GM12875 (cell line): ENCODE data around the gene RIN1.
A peak's percentile ranks its signal among the peaks of the same experiment; 100 is the strongest.
"Not testable (repeated sequence)": the region's sequence is repeated elsewhere in the genome, so short reads cannot be mapped to it uniquely, and the experiment has no call there.

Source experiments
- H3K4me3 ChIP-seq: one replicate; pipeline ENCODE4 v1.5.1; 2011; ENCODE audit warnings: low read depth, low read length, control low read depth
- TF ChIP-seq, protein P1 (sequence below): IDR thresholded peaks from 2 replicates; pipeline ENCODE4 v1.5.1; 2011; ENCODE audit warnings: low read depth, mild to moderate bottlenecking, control low read depth, inconsistent platforms, low read length, moderate library complexity, borderline replicate concordance; ENCODE audit not compliant: insufficient read depth

The RIN1 gene, protein sequence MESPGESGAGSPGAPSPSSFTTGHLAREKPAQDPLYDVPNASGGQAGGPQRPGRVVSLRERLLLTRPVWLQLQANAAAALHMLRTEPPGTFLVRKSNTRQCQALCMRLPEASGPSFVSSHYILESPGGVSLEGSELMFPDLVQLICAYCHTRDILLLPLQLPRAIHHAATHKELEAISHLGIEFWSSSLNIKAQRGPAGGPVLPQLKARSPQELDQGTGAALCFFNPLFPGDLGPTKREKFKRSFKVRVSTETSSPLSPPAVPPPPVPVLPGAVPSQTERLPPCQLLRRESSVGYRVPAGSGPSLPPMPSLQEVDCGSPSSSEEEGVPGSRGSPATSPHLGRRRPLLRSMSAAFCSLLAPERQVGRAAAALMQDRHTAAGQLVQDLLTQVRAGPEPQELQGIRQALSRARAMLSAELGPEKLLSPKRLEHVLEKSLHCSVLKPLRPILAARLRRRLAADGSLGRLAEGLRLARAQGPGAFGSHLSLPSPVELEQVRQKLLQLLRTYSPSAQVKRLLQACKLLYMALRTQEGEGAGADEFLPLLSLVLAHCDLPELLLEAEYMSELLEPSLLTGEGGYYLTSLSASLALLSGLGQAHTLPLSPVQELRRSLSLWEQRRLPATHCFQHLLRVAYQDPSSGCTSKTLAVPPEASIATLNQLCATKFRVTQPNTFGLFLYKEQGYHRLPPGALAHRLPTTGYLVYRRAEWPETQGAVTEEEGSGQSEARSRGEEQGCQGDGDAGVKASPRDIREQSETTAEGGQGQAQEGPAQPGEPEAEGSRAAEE

DNA sequence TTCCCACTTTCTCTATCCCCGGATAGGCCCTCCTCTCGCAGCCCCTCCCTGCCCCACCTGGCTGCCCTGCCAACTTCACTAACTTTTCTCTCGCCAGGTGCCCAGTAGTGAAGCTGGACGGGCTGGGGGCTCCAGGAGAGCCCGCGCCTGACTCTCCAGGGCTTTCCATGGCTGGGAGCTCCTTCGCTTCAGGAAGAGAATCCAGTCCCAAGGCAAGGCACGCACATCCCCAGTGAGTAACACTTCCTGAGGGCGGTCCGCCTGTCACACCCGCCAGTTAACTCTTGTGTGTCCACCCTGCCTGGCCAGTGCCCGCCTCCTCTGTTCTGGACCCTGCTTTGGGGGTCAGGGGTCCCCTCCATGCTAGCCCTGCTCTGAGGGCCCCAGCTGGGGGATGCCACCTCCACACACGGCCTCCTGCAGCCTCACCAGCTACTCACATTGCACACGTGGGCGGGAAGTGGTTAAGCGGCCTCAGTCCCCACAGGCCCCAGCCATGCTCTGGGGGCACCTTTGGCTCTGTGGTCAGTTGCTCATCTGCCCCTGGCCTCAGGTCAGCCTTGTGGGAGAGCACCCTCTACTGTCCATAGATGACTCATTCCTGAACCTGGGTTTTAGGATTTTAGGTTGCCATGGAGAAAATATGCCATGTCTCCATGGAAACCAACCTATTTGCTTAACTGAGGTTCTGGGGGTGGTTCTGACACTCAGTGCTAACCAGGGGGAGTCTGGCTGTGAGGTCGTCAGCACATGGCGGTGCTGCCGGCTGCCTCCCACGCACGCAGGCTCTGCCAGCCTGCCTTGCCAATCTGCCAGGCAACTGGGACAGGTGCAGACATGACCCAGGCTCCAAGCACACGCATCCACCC, at the start of gene RIN1:
TSS of gene RIN1 (minus strand) at position 201 of the 869 bp plus-strand sequence. CDS start at position 169, 32 bp downstream.
- TF ChIP-seq, protein P1, sequence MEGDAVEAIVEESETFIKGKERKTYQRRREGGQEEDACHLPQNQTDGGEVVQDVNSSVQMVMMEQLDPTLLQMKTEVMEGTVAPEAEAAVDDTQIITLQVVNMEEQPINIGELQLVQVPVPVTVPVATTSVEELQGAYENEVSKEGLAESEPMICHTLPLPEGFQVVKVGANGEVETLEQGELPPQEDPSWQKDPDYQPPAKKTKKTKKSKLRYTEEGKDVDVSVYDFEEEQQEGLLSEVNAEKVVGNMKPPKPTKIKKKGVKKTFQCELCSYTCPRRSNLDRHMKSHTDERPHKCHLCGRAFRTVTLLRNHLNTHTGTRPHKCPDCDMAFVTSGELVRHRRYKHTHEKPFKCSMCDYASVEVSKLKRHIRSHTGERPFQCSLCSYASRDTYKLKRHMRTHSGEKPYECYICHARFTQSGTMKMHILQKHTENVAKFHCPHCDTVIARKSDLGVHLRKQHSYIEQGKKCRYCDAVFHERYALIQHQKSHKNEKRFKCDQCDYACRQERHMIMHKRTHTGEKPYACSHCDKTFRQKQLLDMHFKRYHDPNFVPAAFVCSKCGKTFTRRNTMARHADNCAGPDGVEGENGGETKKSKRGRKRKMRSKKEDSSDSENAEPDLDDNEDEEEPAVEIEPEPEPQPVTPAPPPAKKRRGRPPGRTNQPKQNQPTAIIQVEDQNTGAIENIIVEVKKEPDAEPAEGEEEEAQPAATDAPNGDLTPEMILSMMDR, result no peak
- no peak within 1 kb of the TSS for H3K4me3 ChIP-seq

DNA sequence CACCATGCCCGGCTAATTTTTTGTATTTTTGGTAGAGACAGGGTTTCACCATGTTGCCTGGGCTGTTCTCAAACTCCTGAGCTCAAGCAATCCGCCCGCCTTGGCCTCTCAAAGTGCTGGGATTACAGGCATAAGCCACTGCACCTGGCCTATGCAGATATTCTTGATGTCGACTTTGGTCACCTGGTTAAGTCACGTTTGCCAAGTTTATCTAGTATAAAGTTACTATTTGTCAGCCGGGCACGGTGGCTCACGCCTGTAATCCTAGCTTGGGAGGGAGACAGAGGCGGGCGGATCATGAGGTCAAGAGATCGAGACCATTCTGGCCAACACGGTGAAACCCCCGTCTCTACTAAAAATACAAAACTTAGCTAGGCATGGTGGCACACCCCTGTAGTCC, 48.1 kb upstream of the RIN1 start:
- not testable (repeated sequence) for H3K4me3 ChIP-seq

DNA sequence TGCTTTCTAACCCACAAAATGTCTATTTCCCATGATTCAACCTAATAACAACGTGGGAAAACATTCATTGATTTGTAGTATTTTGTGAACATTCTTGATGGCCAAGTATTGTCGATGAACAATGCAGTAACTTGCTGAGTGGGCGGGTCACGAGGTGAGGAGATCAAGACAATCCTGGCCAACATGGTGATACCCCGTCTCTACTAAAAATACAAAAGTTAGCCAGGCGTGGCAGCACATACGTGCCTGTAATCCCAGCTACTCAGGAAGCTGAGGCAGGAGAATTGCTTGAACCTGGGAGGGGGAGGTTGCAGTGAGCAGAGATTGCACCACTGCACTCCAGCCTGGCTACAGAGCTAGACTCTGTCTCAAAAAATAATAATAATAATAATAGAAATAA, 44.0 kb upstream of the RIN1 start:
- not testable (repeated sequence) for H3K4me3 ChIP-seq

DNA sequence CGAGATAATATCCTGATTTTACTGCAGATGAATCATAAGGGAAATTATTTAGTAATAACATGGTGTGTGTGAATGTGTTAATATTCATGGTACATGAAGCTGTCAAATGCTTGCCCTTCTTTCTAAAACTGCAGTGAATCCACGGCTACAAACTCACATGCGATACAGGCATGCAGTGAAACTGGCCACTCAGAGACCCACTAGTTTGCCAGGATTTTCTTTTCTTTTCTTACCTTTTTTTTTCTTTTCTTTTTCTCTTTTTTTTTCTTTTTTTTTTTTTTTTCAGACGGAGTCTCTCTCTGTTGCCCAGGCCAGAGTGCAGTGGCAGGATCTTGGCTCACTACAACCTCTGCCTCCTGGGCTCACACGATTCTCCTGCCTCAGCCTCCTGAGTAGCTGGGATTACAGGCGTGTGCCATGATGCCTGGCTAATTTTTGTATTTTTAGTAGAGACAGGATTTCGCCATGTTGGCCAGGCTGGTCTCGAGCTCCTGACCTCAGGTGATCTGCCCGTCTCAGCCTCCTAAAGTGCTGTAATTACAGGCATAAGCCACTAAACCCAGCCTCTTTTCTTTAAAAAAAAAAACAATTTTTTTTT, 37.6 kb upstream of the RIN1 start:
- H3K4me3 ChIP-seq, result not testable (repeated sequence)

DNA sequence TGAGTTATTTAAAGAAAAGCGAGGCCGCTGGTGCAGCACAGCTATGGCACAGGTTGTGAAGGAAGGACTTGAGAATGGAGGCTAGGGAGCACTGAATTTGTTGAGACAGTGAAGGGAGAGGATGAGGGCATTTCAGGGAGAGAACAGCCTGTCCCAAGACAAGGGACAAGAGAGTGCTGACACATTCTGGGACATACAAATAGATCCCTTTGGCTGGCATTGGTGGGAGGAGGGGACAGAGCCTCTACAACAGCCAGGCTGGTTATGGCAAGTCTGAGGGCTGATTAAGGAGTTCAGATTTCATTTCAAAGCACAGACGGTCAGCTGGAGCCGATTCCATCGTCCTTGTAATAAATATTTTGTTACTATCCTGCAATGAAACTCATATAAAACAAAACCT, 37.0 kb upstream of the RIN1 start:
- TF ChIP-seq, protein P1, result no peak
- no peak overlapping the region for H3K4me3 ChIP-seq

DNA sequence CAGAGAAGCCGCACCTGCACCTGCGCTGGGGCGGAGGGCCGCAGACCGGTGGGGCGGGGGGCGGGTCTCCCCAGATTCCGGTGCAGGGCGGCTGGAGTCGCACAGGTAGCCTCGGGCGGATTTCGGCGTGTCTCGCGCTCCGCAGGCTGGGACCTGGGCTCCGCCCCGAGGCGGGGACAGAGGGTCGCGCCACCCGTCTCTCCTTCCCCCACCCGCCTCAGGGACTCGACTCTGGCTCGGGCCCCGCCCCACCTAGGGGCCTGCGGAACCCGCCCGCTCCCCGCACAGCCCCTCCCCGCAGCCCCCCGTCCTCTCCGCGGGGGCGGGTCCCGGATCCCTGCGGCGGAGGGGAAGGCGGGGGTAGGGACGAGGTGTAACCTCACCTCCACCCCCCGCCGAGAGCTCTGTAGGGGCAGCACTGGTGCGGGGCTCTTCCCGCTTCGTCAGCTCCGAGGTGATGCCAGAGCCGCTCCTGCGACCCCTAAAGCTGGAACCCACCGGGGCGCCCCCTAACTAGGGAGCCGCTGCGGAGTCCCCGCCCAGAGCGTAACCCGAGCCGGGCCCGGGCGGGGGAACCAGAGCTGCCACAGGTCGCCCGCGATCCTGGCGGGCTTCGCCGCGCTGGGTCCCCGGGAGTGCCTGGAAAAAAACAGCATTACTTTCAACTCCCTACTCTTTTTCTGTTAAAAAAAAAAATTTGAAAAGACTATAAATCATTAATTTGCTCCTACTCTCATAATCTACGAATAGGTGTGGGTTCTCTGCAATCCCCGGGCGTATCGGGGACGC, 35.6 kb upstream of the RIN1 start, which contains the start of gene SLC29A2:
TSS of gene SLC29A2 (minus strand) at position 134 of the 789 bp plus-strand sequence. CDS start 169 bp downstream, outside the sequence.
- TF ChIP-seq, protein P1, result no peak
- H3K4me3 ChIP-seq, result peak within 1 kb of the TSS; percentile 82

DNA sequence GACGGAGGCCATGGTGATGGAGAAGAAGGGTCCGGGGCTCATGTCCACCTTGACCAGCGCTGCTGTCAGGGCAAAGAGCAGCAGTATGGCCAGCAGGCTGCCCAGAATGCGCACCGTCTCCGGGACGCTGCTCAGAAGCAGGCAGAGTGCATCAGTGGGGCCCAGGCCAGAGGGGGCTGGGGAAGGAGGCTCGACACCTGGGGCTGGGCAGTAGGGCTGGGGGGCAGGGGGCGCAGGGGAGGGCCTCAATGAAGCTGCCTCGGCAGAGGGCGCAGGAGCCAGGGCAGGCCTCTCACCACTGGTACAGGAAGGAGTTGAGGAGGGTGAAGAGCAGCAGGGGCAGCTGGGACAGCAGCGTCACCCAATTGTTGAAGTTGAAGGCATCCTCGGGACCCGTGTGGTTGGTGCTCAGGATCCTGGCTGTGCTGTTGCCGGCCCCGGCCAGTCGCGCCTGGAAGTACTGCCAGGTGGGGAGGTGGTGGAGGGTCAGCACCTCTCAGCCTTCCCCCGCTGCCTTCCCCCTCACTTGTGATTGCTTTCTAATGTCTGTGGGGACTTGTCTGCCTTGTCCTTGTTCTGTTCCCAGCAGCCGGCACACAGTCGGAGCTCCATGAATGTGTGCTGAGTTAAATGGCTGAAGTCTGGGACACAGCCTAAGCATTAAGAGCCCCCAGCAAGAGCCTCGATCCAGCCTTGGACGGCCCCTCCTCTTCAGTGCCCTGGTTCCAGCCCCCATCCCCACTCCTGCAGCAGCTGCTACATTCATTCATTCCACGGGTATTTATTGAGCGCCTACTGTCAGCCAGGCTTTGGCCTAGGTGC, 33.0 kb upstream of the RIN1 start:
- H3K4me3 ChIP-seq, result no peak overlapping the region
- TF ChIP-seq, protein P1, result no peak
